Panc1 (cell line): Measurements from ENCODE around the gene COL4A1. TPM values are rescaled to one million over a fixed set of nuclear protein-coding genes. Genes with fewer than 3 reads are reported as not detected.

ENCODE experiments used
- ATAC-seq: fragments of 200-7000 bp; cut with Tn5 transposase; 2 replicates; pipeline ENCODE4 v1.9.1; 2020; ENCODE audit warnings: mild to moderate bottlenecking, moderate library complexity
- BruUV-seq: library from RNA; stranded (reverse); fragments of 400-500 nt; replicated peaks from 2 replicates; lab custom pipeline; 2021; lab: Mats Ljungman, UMichigan
- CTCF ChIA-PET: fragments of 300-600 bp; sonication (Branson Sonifier 250); formaldehyde crosslinking; loops from one replicate; lab custom pipeline; 2022; ENCODE audit warnings: antibody characterized with exemption; lab: Charles Lee
- POLR2A ChIA-PET: fragments of 300-600 bp; sonication (Branson Sonifier 250); formaldehyde crosslinking; loops from one replicate; lab custom pipeline; 2022; ENCODE audit warnings: antibody characterized with exemption; lab: Charles Lee
- DNase-seq: peaks from one replicate; pipeline ENCODE4 v3.0.0-alpha.2; 2010; ENCODE audit warnings: low read depth, low spot score
- H3K27ac ChIP-seq: 2 replicates; pipeline ENCODE4 v1.5.1; 2011; ENCODE audit warnings: mild to moderate bottlenecking, low read length, inconsistent platforms
- H3K27me3 ChIP-seq: fragments of 200-500 bp; sonication (Bioruptor generic); 2 replicates; pipeline ENCODE4 v1.6.0; 2014; ENCODE audit warnings: low read length, inconsistent platforms; ENCODE audit not compliant: control insufficient read depth, insufficient read depth
- H3K36me3 ChIP-seq: fragments of 200-500 bp; sonication (Bioruptor generic); 2 replicates; pipeline ENCODE4 v1.5.1; 2014; ENCODE audit warnings: inconsistent platforms, mild to moderate bottlenecking, low read length, moderate library complexity; ENCODE audit not compliant: control insufficient read depth, insufficient read depth
- H3K4me1 ChIP-seq: 2 replicates; pipeline ENCODE4 v1.5.1; 2011; ENCODE audit warnings: inconsistent platforms, mild to moderate bottlenecking, low read length, moderate library complexity; ENCODE audit not compliant: control insufficient read depth, insufficient read depth
- H3K4me3 ChIP-seq, 2 experiments: 2 replicates each; pipeline ENCODE4 v1.5.1; 2011 to 2012; ENCODE audit warnings: low read depth in 2 of 2, low read length in 2 of 2, mild to moderate bottlenecking in 2 of 2, inconsistent platforms in 1 of 2, moderate library complexity in 1 of 2
- H3K9me3 ChIP-seq: fragments of 200-500 bp; sonication (Bioruptor generic); 2 replicates; pipeline ENCODE4 v1.5.1; 2014; ENCODE audit warnings: low read depth, mild to moderate bottlenecking, inconsistent platforms, low read length, moderate library complexity; ENCODE audit not compliant: control insufficient read depth, insufficient read depth
- POLR2AphosphoS5 ChIP-seq: IDR thresholded peaks from 2 replicates; pipeline ENCODE4 v1.6.1; 2012; ENCODE audit warnings: mild to moderate bottlenecking, low read depth, low read length, moderate library complexity
- SIN3A ChIP-seq: IDR thresholded peaks from 2 replicates; pipeline ENCODE4 v1.6.1; 2012; ENCODE audit warnings: low read depth, mild to moderate bottlenecking, low read length, moderate library complexity, borderline replicate concordance; ENCODE audit not compliant: insufficient read depth
- TCF7L2 ChIP-seq: IDR thresholded peaks from 2 replicates; pipeline ENCODE4 v1.6.1; 2011; ENCODE audit warnings: mild to moderate bottlenecking, low read depth, low read length, inconsistent platforms
- in situ Hi-C: cut with HindIII; loops from 2 replicates; pipeline ENCODE4 v1.10.0; 2016; ENCODE audit warnings: low sequenced_read_pairs, low pct_unique_long_range_greater_than_20kb
- intact Hi-C: fragments of 100-400 bp; cut with micrococcal nuclease; formaldehyde crosslinking; loops from one replicate; pipeline ENCODE4 v1.10.0; 2022; ENCODE audit not compliant: unreplicated experiment
- total RNA-seq: library from RNA; stranded (reverse); gene quantifications from one replicate; pipeline ENCODE4 v1.2.1, GENCODE V29; 2021; ENCODE audit not compliant: unreplicated experiment
- TF ChIP-seq, protein P1 (sequence below), 2 experiments: IDR thresholded peaks; 2 replicates each; pipeline ENCODE4 v1.6.1; 2011 to 2012; ENCODE audit warnings: low read depth in 2 of 2, control low read depth in 1 of 2, low read length in 1 of 2, mild to moderate bottlenecking in 1 of 2, moderate library complexity in 1 of 2; ENCODE audit not compliant: insufficient read depth in 1 of 2
- TF ChIP-seq, protein P2 (sequence below): fragments of 450-650 bp; IDR thresholded peaks from 2 replicates; pipeline ENCODE4 v1.5.1; 2017; ENCODE audit warnings: mild to moderate bottlenecking

COL4A1 gene
- total RNA-seq, 1 experiment from 2014 or later = 1.1 TPM

DNA sequence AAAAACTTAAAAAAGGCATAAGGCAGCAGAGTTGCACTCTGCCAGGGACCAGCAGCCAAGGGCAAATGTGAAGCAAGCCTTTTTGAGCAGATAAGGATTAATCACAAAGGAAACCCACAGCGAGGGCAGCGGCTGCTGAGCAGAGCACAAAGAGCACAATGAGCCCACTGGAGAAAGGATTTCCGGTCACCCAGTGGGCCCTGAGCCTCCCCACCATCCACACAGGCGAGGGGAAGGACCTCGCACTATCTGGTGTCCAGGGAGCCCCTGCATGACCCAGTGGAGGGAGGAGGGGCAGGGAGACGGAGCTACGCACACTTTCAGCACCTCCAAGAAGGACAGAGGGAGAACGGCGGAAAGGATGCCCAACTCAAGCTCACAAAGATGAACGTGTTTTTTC, 40.0 kb downstream of the COL4A1 start:
- POLR2A ChIA-PET = interaction anchor here (0.5 kb wide), 1 partner anchor 217 kb away, joined by 5 read pairs; no protein-coding TSS in a partner anchor
- DNase-seq = no peak
- ATAC-seq = no peak
- no TSS peak for BruUV-seq
- in situ Hi-C loops = no loop called here
- Histone ChIP-seq H3K27me3 (no peaks in the 10 kb centered on the region; the same call in 1 of the 2 replicates), H3K4me3 (no peak overlapping the region), H3K27ac (no peak overlapping the region), H3K9me3 (no peaks in the 10 kb centered on the region), H3K4me1 (no peaks in the 10 kb centered on the region), H3K36me3 (no peaks in the 10 kb centered on the region)
- intact Hi-C loops = no loop called here
- CTCF ChIA-PET = no interaction called here
- no peak for TF ChIP-seq SIN3A
- TF ChIP-seq, protein P1, sequence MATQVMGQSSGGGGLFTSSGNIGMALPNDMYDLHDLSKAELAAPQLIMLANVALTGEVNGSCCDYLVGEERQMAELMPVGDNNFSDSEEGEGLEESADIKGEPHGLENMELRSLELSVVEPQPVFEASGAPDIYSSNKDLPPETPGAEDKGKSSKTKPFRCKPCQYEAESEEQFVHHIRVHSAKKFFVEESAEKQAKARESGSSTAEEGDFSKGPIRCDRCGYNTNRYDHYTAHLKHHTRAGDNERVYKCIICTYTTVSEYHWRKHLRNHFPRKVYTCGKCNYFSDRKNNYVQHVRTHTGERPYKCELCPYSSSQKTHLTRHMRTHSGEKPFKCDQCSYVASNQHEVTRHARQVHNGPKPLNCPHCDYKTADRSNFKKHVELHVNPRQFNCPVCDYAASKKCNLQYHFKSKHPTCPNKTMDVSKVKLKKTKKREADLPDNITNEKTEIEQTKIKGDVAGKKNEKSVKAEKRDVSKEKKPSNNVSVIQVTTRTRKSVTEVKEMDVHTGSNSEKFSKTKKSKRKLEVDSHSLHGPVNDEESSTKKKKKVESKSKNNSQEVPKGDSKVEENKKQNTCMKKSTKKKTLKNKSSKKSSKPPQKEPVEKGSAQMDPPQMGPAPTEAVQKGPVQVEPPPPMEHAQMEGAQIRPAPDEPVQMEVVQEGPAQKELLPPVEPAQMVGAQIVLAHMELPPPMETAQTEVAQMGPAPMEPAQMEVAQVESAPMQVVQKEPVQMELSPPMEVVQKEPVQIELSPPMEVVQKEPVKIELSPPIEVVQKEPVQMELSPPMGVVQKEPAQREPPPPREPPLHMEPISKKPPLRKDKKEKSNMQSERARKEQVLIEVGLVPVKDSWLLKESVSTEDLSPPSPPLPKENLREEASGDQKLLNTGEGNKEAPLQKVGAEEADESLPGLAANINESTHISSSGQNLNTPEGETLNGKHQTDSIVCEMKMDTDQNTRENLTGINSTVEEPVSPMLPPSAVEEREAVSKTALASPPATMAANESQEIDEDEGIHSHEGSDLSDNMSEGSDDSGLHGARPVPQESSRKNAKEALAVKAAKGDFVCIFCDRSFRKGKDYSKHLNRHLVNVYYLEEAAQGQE (IDR thresholded peaks at IDR 0.05; ENCODE audit: insufficient read depth in 1 of 2, low read depth in 2 of 2, low read length in 1 of 2) = 0 out of 4 replicates have a peak, but pooled peaks of 1 of the 2 experiments have one; percentile 17

DNA sequence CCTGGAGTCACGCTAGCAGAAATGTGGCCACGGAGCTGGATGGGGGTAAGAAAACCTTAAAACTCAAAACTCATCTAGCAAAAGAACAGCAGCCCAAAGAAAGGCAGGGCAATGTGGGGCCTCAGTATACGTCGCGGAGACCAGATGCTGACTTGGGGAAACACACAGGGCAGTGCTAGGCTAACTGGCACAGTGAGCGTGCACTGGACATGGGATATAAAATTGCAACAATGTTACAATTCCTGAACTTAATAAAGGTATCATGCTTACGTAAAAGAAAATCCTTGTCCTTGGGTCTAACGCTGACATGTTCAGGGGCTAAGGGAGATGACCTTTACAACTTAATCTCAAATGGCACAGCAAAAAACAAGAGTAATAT, 40.5 kb downstream of the COL4A1 start:
- DNase-seq = no peak
- Histone ChIP-seq H3K36me3 (no peaks in the 10 kb centered on the region), H3K4me1 (no peaks in the 10 kb centered on the region), H3K4me3 (no peak overlapping the region), H3K9me3 (no peaks in the 10 kb centered on the region), H3K27me3 (no peaks in the 10 kb centered on the region; the same call in 1 of the 2 replicates), H3K27ac (no peak overlapping the region)
- BruUV-seq = no TSS peak
- POLR2A ChIA-PET = no interaction called here
- intact Hi-C loops = no loop called here
- CTCF ChIA-PET = no interaction called here
- in situ Hi-C loops = no loop called here
- ATAC-seq = no peak
- TF ChIP-seq, protein P2, sequence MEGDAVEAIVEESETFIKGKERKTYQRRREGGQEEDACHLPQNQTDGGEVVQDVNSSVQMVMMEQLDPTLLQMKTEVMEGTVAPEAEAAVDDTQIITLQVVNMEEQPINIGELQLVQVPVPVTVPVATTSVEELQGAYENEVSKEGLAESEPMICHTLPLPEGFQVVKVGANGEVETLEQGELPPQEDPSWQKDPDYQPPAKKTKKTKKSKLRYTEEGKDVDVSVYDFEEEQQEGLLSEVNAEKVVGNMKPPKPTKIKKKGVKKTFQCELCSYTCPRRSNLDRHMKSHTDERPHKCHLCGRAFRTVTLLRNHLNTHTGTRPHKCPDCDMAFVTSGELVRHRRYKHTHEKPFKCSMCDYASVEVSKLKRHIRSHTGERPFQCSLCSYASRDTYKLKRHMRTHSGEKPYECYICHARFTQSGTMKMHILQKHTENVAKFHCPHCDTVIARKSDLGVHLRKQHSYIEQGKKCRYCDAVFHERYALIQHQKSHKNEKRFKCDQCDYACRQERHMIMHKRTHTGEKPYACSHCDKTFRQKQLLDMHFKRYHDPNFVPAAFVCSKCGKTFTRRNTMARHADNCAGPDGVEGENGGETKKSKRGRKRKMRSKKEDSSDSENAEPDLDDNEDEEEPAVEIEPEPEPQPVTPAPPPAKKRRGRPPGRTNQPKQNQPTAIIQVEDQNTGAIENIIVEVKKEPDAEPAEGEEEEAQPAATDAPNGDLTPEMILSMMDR = no peak
- TF ChIP-seq, protein P1 (IDR thresholded peaks at IDR 0.05; ENCODE audit: insufficient read depth in 1 of 2, low read depth in 2 of 2, low read length in 1 of 2) = no peak
- TF ChIP-seq POLR2AphosphoS5 (no peak), SIN3A (no peak), TCF7L2 (no peak)
